Measurements from ENCODE around the gene MFSD6. TPM values are rescaled to one million over a fixed set of nuclear protein-coding genes. Genes with fewer than 3 reads are reported as not detected.
"Not testable (repeated sequence)": the region's sequence is repeated elsewhere in the genome, so short reads cannot be mapped to it uniquely, and the experiment has no call there.

MFSD6 gene
- total RNA-seq, 1 donor from 2014 or later: 37.4 TPM

- Histone ChIP-seq H3K36me3 (ENCODE audit: control insufficient read depth, insufficient read depth, low read length) (peaks cover 1% of the 10 kb centered on the region), H3K4me3 (ENCODE audit: low read depth, low read length) (no peak overlapping the region), H3K27me3 (ENCODE audit: control insufficient read depth, insufficient read depth, low read length) (no peaks in the 10 kb centered on the region)
- no peak for DNase-seq (ENCODE audit: low read depth)
- no peak for FAIRE-seq
- no peak for TF ChIP-seq CTCF (IDR thresholded peaks at IDR 0.05; ENCODE audit: insufficient read depth, low read length, severe bottlenecking)
Measured at GRCh38 chr2:190506666-190507065, 98.5 kb downstream of the MFSD6 start.

- no peak for DNase-seq (ENCODE audit: low read depth)
- Histone ChIP-seq H3K27me3 (ENCODE audit: control insufficient read depth, insufficient read depth, low read length) (no peaks in the 10 kb centered on the region), H3K4me3 (ENCODE audit: low read depth, low read length) (no peak overlapping the region), H3K36me3 (ENCODE audit: control insufficient read depth, insufficient read depth, low read length) (peaks cover 1% of the 10 kb centered on the region)
- FAIRE-seq: no peak
- TF ChIP-seq CTCF (IDR thresholded peaks at IDR 0.05; ENCODE audit: insufficient read depth, low read length, severe bottlenecking): no peak
Measured at GRCh38 chr2:190507135-190507534, 99.0 kb downstream of the MFSD6 start.

- not testable (repeated sequence) for H3K4me3 ChIP-seq (ENCODE audit: low read depth, low read length); FAIRE-seq; H3K36me3 ChIP-seq (ENCODE audit: control insufficient read depth, insufficient read depth, low read length); DNase-seq (ENCODE audit: low read depth); H3K27me3 ChIP-seq (ENCODE audit: control insufficient read depth, insufficient read depth, low read length)
Measured at GRCh38 chr2:190509895-190510294, 101.7 kb downstream of the MFSD6 start.

GRCh38 chr2:190511104-190511503, 102.9 kb downstream of the MFSD6 start:
- peak; percentile 38 for DNase-seq (ENCODE audit: low read depth)

GRCh38 chr2:190512539-190513095, 104.5 kb downstream of the MFSD6 start:
- peaks cover 1% of the 10 kb centered on the region for H3K36me3 ChIP-seq (ENCODE audit: control insufficient read depth, insufficient read depth, low read length)
- no peak overlapping the region for H3K4me3 ChIP-seq (ENCODE audit: low read depth, low read length)
- no peak for TF ChIP-seq CTCF (IDR thresholded peaks at IDR 0.05; ENCODE audit: insufficient read depth, low read length, severe bottlenecking)
- DNase-seq (ENCODE audit: low read depth) (no peak), FAIRE-seq (no peak)
- no peaks in the 10 kb centered on the region for H3K27me3 ChIP-seq (ENCODE audit: control insufficient read depth, insufficient read depth, low read length)

More at GRCh38 chr2:190511104-190511503, 102.9 kb downstream of the MFSD6 start:
- TF ChIP-seq CTCF (IDR thresholded peaks at IDR 0.05; ENCODE audit: insufficient read depth, low read length, severe bottlenecking): peak; percentile 16
- H3K36me3 ChIP-seq (ENCODE audit: control insufficient read depth, insufficient read depth, low read length): peaks cover 1% of the 10 kb centered on the region
- H3K27me3 ChIP-seq (ENCODE audit: control insufficient read depth, insufficient read depth, low read length): no peaks in the 10 kb centered on the region
- no peak overlapping the region for H3K4me3 ChIP-seq (ENCODE audit: low read depth, low read length)
- no peak for FAIRE-seq

GRCh38 chr2:190513877-190514276, 105.7 kb downstream of the MFSD6 start:
- DNase-seq (ENCODE audit: low read depth) (no peak), FAIRE-seq (no peak)
- Histone ChIP-seq H3K36me3 (ENCODE audit: control insufficient read depth, insufficient read depth, low read length) (peaks cover under 1% of the 10 kb centered on the region), H3K4me3 (ENCODE audit: low read depth, low read length) (no peak overlapping the region), H3K27me3 (ENCODE audit: control insufficient read depth, insufficient read depth, low read length) (no peaks in the 10 kb centered on the region)
- no peak for TF ChIP-seq CTCF (IDR thresholded peaks at IDR 0.05; ENCODE audit: insufficient read depth, low read length, severe bottlenecking)
